SK-N-SH (cell line): ENCODE results near the gene ACTR3. TPM values are rescaled to one million over a fixed set of nuclear protein-coding genes. Genes with fewer than 3 reads are reported as not detected.

Experiments
- CTCF ChIA-PET: fragments of 300-600, 350-600 bp; formaldehyde crosslinking; extraction: SDS; loops from one replicate; lab custom pipeline; 2021; lab: Yijun Ruan, JAX
- POLR2A ChIA-PET: fragments of 350-600 bp; sonication (Branson Sonifier 250); formaldehyde crosslinking; extraction: SDS; loops from one replicate; lab custom pipeline; 2020; ENCODE audit warnings: antibody characterized with exemption, inconsistent platforms; lab: Yijun Ruan, JAX
- DNase-seq: peaks from one replicate; pipeline ENCODE4 v3.0.0; 2012
- H2AFZ ChIP-seq: fragments of 200-600 bp; sonication (generic); 2 replicates; pipeline ENCODE4 v1.8.1; 2016; ENCODE audit warnings: antibody characterized with exemption, mild to moderate bottlenecking, low read depth
- H3F3A ChIP-seq: fragments of 200-600 bp; sonication (generic); replicated peaks from 2 replicates; pipeline ENCODE3; 2016; ENCODE audit warnings: antibody characterized with exemption, mild to moderate bottlenecking; ENCODE audit not compliant: insufficient read depth
- H3K27ac ChIP-seq, 2 experiments: fragments of 200-500 bp in 1 of 2; fragments of 200-600 bp in 1 of 2; sonication (Bioruptor generic) in 1 of 2; sonication (generic), shearing (Covaris generic) in 1 of 2; 2 replicates each; pipeline versions ENCODE4 v1.5.1 to v1.6.1; 2014 to 2016; ENCODE audit warnings: low read depth in 2 of 2, inconsistent platforms in 1 of 2, low read length in 1 of 2, mild to moderate bottlenecking in 1 of 2, mixed read lengths in 1 of 2
- H3K27me3 ChIP-seq: fragments of 200-600 bp; sonication (generic), shearing (Covaris generic); 2 replicates; pipeline ENCODE4 v1.6.1; 2016; ENCODE audit warnings: mixed run types; ENCODE audit not compliant: insufficient read depth
- H3K36me3 ChIP-seq, 2 experiments: fragments of 200-500 bp in 1 of 2; fragments of 200-600 bp in 1 of 2; sonication (Bioruptor generic) in 1 of 2; sonication (generic) in 1 of 2; replicated peaks in 1 of 2; 2 replicates each; pipeline versions ENCODE3 to v1.5.1; 2014 to 2016; ENCODE audit warnings: low read length in 1 of 2, mild to moderate bottlenecking in 1 of 2; ENCODE audit not compliant: insufficient read depth in 2 of 2, control insufficient read depth in 1 of 2
- H3K4me1 ChIP-seq, 2 experiments: fragments of 200-500 bp in 1 of 2; fragments of 200-600 bp in 1 of 2; sonication (Bioruptor generic) in 1 of 2; sonication (generic), shearing (Covaris generic) in 1 of 2; 2 replicates each; pipeline versions ENCODE4 v1.5.1 to v1.6.1; 2014 to 2016; ENCODE audit warnings: low read depth in 1 of 2, low read length in 1 of 2, mixed run types in 1 of 2; ENCODE audit not compliant: insufficient read depth in 2 of 2, control insufficient read depth in 1 of 2
- H3K4me2 ChIP-seq: fragments of 200-600 bp; sonication (generic), shearing (Covaris generic); 2 replicates; pipeline ENCODE4 v1.6.1; 2017; ENCODE audit warnings: mixed run types
- H3K4me3 ChIP-seq, 2 experiments: fragments of 200-500 bp in 1 of 2; fragments of 200-600 bp in 1 of 2; sonication (Bioruptor generic) in 1 of 2; sonication (generic), shearing (Covaris generic) in 1 of 2; 2 replicates each; pipeline versions ENCODE4 v1.5.1 to v1.8.1; 2014 to 2016; ENCODE audit warnings: low read depth in 2 of 2, inconsistent platforms in 1 of 2, low read length in 1 of 2, mild to moderate bottlenecking in 1 of 2, mixed read lengths in 1 of 2, moderate library complexity in 1 of 2
- H3K79me2 ChIP-seq: fragments of 200-600 bp; sonication (generic); 2 replicates; pipeline ENCODE4 v1.8.1; 2017; ENCODE audit warnings: mild to moderate bottlenecking; ENCODE audit not compliant: insufficient read depth
- H3K9ac ChIP-seq: fragments of 200-600 bp; sonication (generic); 2 replicates; pipeline ENCODE4 v1.6.1; 2017; ENCODE audit warnings: mixed run types
- H3K9me2 ChIP-seq: fragments of 200-600 bp; sonication (generic); 2 replicates; pipeline ENCODE4 v1.6.1; 2017; ENCODE audit warnings: mixed run types
- H3K9me3 ChIP-seq: fragments of 200-600 bp; sonication (generic); 2 replicates; pipeline ENCODE4 v1.6.1; 2017; ENCODE audit warnings: mixed run types, mild to moderate bottlenecking, moderate library complexity
- H4K20me1 ChIP-seq: fragments of 200-600 bp; sonication (generic); 2 replicates; pipeline ENCODE4 v1.6.1; 2017; ENCODE audit warnings: mild to moderate bottlenecking, mixed run types; ENCODE audit not compliant: insufficient read depth
- FOSL2 ChIP-seq: IDR thresholded peaks from 2 replicates; pipeline ENCODE4 v1.4.0; 2012; ENCODE audit warnings: low read depth, mild to moderate bottlenecking, moderate library complexity, borderline replicate concordance
- FOXJ3 ChIP-seq: sonication (generic); formaldehyde crosslinking; IDR thresholded peaks from 2 replicates; pipeline ENCODE4 v1.5.1; 2020; ENCODE audit warnings: mild to moderate bottlenecking, missing genetic modification reagents
- GATA2 ChIP-seq: sonication (generic); formaldehyde crosslinking; IDR thresholded peaks from 2 replicates; pipeline ENCODE4 v1.5.0; 2020; ENCODE audit warnings: mild to moderate bottlenecking, missing genetic modification reagents
- JUND ChIP-seq: IDR thresholded peaks from 2 replicates; pipeline ENCODE4 v1.4.0; 2012
- NRF1 ChIP-seq: IDR thresholded peaks from 2 replicates; pipeline ENCODE4 v1.6.1; 2012; ENCODE audit warnings: low read depth, mild to moderate bottlenecking, low read length
- RAD21 ChIP-seq: IDR thresholded peaks from 2 replicates; pipeline ENCODE4 v1.6.1; 2012; ENCODE audit warnings: mild to moderate bottlenecking, low read length
- RCOR1 ChIP-seq: fragments of 150-350 bp; IDR thresholded peaks from 2 replicates; pipeline ENCODE4 v1.6.1; 2017; ENCODE audit warnings: antibody characterized with exemption, low read length
- RXRA ChIP-seq: IDR thresholded peaks from 2 replicates; pipeline ENCODE4 v1.4.0; 2012; ENCODE audit warnings: low read depth, mild to moderate bottlenecking, borderline replicate concordance
- SIN3A ChIP-seq: IDR thresholded peaks from 2 replicates; pipeline ENCODE4 v1.6.1; 2012; ENCODE audit warnings: low read depth, mild to moderate bottlenecking, low read length, moderate library complexity, borderline replicate concordance
- TCF12 ChIP-seq: IDR thresholded peaks from 2 replicates; pipeline ENCODE4 v1.4.0; 2012
- YY1 ChIP-seq: IDR thresholded peaks from 2 replicates; pipeline ENCODE4 v1.4.0; 2012; ENCODE audit warnings: low read depth, mild to moderate bottlenecking
- WGBS: methylation state at CpG from one replicate; pipeline ENCODE4 v1.1.6; 2017; ENCODE audit warnings: low lambda C conversion rate; 5-methylcytosine and 5-hydroxymethylcytosine counted together
- polyA plus RNA-seq, 3 experiments: library from polyadenylated mRNA; depleted of rRNA; stranded (reverse); fragments of >200 nt; gene quantifications; 2 replicates each; pipeline ENCODE4 v1.2.3, GENCODE V29; 2012
- TF ChIP-seq, protein P1 (sequence below): IDR thresholded peaks from 2 replicates; pipeline ENCODE4 v1.4.0; 2012; ENCODE audit warnings: low read depth, borderline replicate concordance
- TF ChIP-seq, protein P2 (sequence below): IDR thresholded peaks from 2 replicates; pipeline ENCODE4; 2012
- TF ChIP-seq, protein P3 (sequence below): IDR thresholded peaks from 2 replicates; pipeline ENCODE4 v1.4.0; 2012; ENCODE audit warnings: low read depth, borderline replicate concordance

ACTR3 gene
- polyA plus RNA-seq, 1 of the 3 experiments (the other 2 are of a cell fraction): 90.8 TPM

DNA sequence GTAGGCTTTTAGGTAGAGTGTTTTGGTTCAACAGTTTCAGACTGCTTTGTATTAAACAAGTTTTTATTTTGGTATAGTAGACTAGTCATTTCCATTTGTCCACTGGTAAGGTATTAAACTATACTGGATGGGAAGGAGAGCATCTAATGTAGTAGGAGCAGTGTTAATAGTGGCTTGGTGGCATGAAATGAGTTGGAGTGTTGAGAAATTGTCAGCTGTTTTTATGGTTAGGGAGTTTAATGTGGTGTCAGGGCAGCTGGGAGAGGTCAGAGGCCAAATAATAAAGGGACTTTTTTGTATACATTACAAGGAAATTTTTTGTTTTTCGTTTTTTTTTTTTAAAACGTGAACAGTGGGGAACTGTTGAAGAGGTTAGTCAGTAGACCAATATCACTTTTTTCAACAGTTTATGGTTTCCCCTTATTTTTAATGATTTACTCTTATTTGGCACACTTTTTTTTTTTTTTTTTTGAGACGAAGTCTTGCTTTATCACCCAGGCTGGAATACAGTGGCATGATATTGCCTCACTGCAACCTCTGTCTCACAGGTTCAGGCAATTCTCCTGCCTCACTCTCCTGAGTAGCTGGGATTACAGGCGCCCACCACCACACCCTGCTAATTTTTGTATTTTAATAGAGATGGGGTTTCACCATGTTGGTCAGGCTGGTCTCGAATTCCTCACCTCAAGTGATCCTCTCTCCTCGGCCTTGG lies 21.2 kb downstream of the ACTR3 start (continued):
- TF ChIP-seq, protein P1, sequence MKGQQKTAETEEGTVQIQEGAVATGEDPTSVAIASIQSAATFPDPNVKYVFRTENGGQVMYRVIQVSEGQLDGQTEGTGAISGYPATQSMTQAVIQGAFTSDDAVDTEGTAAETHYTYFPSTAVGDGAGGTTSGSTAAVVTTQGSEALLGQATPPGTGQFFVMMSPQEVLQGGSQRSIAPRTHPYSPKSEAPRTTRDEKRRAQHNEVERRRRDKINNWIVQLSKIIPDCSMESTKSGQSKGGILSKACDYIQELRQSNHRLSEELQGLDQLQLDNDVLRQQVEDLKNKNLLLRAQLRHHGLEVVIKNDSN: no peak
- TF ChIP-seq FOXJ3 (CRISPR knock-in tag) (no peak), JUND (no peak), YY1 (no peak), RAD21 (no peak)
- TF ChIP-seq, protein P2, sequence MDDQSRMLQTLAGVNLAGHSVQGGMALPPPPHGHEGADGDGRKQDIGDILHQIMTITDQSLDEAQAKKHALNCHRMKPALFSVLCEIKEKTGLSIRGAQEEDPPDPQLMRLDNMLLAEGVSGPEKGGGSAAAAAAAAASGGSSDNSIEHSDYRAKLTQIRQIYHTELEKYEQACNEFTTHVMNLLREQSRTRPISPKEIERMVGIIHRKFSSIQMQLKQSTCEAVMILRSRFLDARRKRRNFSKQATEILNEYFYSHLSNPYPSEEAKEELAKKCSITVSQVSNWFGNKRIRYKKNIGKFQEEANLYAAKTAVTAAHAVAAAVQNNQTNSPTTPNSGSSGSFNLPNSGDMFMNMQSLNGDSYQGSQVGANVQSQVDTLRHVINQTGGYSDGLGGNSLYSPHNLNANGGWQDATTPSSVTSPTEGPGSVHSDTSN: no peak

DNA sequence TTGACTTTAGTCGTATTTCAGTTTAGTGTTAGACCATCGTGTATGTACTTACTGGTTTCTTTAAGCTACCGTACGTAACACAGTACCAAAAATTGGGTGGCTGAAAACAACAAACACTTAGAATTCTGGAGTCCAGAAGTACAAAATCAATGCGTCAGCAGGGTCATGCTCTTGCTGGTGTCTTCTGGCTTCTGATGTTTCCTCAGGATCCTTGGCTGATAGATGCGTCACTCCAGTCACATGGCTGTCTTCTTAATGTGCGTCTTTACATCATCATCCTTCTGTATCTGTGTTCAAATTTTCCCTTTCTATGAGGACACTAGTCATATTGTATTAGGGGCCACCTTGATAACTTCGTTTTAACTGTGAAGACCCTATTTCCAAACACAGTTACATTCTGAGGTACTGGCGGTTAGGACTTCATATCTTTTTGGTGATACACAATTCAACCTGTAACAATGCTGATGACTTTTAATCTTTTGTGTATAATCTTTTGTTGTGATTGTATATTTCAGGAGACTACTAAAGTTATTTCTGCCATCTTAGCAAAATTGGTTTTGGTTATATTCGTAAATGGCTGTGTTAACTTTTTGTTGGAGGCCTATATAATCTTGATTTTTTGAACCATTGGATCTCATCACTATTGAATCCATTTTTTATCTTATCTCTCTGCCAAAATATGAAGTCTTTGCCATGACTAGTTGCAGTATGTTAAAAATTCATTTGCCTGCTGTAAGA lies 25.4 kb downstream of the ACTR3 start:
- Histone ChIP-seq H3K9me3 (no peaks in the 10 kb centered on the region), H3K4me1 (no peaks in the 10 kb centered on the region), H3K9me2 (no peaks in the 10 kb centered on the region), H3K27me3 (no peaks in the 10 kb centered on the region), H3K4me2 (no peak overlapping the region), H3K4me3 (no peak overlapping the region), H2AFZ (no peak overlapping the region), H3F3A (peaks cover 7% of the 10 kb centered on the region), H3K27ac (no peak overlapping the region), H3K36me3 (peaks cover 35 to 69% of the 10 kb centered on the region in 2 experiments), H4K20me1 (peaks cover 89% of the 10 kb centered on the region), H3K9ac (no peak overlapping the region), H3K79me2 (peaks cover 100% of the 10 kb centered on the region)
- 92% methylated on average over 10 of the region's 10 CpGs for WGBS
- CTCF ChIA-PET: no interaction called here
- POLR2A ChIA-PET: no interaction called here
- no peak for DNase-seq
- TF ChIP-seq, protein P2: no peak
- TF ChIP-seq FOXJ3 (CRISPR knock-in tag): no peak

DNA sequence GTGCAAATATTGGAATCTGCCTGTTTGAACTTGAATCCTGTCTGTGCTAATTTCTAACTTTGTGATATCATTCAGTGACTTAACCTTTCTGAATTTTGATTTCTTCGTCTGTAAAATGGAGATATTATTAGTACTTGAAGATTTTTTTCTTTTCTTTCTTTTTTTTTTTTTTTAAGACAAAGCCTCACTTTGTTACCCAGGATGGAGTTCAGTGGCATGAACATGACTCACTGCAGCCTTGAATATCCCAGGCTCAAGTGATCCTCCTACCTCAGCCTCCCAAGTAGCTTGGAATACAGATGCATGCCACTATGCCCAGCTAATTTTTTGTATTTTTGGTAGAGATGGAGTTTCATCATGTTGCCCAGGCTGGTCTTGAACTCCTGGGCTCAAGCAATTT lies 28.3 kb downstream of the ACTR3 start:
- peaks cover 35 to 82% of the 10 kb centered on the region in 2 experiments for H3K36me3 ChIP-seq
- 96% methylated on average over 1 of the region's 1 CpG for WGBS
- CTCF ChIA-PET: no interaction called here

More for the DNA sequence above, 28.3 kb downstream of the ACTR3 start:
- H3F3A ChIP-seq: peaks cover 4% of the 10 kb centered on the region
- no peak for DNase-seq
- no peaks in the 10 kb centered on the region for H3K9me2 ChIP-seq
- H3K27ac ChIP-seq: no peak overlapping the region
- H3K4me3 ChIP-seq: no peak overlapping the region
- no peaks in the 10 kb centered on the region for H3K4me1 ChIP-seq
- TF ChIP-seq RCOR1 (no peak), NRF1 (no peak), SIN3A (no peak), TCF12 (no peak), FOXJ3 (CRISPR knock-in tag) (no peak), YY1 (no peak), FOSL2 (no peak), GATA2 (no peak), RXRA (no peak)
- TF ChIP-seq, protein P3, sequence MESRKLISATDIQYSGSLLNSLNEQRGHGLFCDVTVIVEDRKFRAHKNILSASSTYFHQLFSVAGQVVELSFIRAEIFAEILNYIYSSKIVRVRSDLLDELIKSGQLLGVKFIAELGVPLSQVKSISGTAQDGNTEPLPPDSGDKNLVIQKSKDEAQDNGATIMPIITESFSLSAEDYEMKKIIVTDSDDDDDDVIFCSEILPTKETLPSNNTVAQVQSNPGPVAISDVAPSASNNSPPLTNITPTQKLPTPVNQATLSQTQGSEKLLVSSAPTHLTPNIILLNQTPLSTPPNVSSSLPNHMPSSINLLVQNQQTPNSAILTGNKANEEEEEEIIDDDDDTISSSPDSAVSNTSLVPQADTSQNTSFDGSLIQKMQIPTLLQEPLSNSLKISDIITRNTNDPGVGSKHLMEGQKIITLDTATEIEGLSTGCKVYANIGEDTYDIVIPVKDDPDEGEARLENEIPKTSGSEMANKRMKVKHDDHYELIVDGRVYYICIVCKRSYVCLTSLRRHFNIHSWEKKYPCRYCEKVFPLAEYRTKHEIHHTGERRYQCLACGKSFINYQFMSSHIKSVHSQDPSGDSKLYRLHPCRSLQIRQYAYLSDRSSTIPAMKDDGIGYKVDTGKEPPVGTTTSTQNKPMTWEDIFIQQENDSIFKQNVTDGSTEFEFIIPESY: no peak
- TF ChIP-seq, all 33 proteins: peak for 0
- no peak overlapping the region for H2AFZ ChIP-seq
- no peaks in the 10 kb centered on the region for H3K9me3 ChIP-seq
- H3K27me3 ChIP-seq: no peaks in the 10 kb centered on the region
- no peak overlapping the region for H3K9ac ChIP-seq
- POLR2A ChIA-PET: no interaction called here
- peaks cover 88% of the 10 kb centered on the region for H4K20me1 ChIP-seq
- peaks cover 100% of the 10 kb centered on the region for H3K79me2 ChIP-seq
- H3K4me2 ChIP-seq: no peak overlapping the region
